ENCODE data around the gene DACT3.

The DACT3 gene

DNA sequence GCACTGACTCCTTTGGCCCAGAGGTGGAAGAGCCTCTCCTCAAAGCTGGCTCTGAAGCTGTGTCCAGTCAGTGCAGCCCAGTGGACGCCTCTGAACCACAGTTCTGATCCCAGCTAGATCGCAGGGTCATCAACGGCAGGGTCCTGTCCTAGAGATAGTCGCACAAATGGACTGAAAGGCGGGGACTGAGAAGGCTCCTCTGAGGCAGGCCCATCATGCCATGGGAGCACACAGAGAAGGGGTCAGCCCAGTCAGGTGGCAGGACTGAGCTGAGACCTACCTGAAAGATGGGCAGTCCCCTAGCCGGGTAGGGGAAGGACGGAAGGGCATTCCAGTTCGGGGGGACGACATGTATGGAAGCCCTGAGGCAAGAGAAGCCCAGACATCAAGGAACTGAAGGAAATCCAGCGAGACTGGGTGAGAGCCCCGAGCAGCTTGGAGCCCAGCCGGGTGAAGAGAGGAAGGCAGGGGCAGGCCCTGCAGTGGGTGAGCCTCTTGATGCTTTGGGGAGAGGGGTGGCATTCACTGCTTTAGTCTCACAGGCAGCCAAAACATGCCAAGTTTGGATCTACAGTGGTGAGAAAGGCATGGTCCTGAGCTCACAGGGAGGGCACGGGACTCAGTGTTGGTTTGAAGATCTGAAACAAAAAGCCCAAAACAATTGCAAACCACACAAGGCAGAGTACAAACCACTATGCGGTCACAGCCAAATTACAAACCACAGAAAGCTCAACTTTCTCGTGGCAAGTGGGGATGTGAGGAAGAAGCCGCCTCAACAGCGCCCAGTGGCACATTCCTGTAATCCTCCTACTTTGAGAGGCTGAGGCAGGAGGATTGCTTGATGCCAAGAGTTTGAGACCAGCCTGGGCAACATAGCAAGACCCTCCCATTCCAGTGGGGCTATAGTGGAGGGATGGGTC, 49.9 kb downstream of the DACT3 start:
- DNase-seq = peak; percentile 48

DNA sequence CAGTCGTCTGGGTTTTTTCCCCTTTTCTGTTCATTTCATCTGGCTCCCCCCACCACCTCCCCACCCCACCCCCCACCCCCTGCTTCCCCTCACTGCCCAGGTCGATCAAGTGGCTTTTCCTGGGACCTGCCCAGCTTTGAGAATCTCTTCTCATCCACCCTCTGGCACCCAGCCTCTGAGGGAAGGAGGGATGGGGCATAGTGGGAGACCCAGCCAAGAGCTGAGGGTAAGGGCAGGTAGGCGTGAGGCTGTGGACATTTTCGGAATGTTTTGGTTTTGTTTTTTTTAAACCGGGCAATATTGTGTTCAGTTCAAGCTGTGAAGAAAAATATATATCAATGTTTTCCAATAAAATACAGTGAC, 50.6 kb downstream of the DACT3 start:
- no peak for DNase-seq

DNA sequence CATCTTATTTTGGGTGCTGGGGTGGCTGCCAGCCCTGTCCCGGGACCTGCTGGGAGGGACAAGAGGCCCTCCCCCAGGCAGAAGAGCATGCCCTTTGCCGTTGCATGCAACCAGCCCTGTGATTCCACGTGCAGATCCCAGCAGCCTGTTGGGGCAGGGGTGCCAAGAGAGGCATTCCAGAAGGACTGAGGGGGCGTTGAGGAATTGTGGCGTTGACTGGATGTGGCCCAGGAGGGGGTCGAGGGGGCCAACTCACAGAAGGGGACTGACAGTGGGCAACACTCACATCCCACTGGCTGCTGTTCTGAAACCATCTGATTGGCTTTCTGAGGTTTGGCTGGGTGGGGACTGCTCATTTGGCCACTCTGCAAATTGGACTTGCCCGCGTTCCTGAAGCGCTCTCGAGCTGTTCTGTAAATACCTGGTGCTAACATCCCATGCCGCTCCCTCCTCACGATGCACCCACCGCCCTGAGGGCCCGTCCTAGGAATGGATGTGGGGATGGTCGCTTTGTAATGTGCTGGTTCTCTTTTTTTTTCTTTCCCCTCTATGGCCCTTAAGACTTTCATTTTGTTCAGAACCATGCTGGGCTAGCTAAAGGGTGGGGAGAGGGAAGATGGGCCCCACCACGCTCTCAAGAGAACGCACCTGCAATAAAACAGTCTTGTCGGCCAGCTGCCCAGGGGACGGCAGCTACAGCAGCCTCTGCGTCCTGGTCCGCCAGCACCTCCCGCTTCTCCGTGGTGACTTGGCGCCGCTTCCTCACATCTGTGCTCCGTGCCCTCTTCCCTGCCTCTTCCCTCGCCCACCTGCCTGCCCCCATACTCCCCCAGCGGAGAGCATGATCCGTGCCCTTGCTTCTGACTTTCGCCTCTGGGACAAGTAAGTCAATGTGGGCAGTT, 51.2 kb downstream of the DACT3 start:
- DNase-seq = peak; percentile 12

DNA sequence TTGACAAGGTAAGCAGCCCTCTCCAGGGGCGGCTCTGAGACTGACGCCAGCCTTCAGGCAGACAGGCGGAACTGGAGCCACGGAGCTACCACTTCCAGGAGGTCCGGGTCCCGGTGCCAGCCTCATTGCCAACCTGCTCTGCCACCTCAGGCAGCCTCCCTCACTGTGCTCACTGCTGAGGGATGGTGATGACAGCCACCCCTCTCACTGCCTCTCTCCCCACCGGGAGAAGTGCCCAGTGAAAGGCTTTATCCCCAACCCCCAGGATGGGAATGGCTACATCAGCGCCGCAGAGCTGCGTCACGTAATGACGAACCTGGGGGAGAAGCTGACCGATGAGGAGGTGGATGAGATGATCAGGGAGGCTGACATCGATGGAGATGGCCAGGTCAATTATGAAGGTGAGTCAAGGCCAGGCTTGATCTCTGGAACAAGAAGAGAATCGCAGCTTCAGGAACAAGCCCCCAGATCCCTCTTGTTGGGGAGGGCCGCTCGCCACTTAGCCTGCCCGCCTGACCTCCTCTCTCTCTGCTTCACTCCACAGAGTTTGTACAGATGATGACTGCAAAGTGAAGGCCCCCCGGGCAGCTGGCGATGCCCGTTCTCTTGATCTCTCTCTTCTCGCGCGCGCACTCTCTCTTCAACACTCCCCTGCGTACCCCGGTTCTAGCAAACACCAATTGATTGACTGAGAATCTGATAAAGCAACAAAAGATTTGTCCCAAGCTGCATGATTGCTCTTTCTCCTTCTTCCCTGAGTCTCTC, 52.2 kb downstream of the DACT3 start:
- DNase-seq = no peak

DNA sequence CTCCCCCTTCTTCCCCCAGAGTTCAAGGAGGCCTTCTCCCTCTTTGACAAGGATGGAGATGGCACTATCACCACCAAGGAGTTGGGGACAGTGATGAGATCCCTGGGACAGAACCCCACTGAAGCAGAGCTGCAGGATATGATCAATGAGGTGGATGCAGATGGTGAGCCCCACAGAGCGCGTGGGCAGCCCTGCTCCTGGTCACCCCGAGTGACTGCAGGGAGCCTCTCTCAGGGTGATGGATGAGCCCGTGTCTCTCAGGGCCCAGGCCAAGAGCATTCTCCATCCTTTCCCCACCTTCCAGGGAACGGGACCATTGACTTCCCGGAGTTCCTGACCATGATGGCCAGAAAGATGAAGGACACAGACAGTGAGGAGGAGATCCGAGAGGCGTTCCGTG, 52.8 kb downstream of the DACT3 start:
- DNase-seq = no peak

DNA sequence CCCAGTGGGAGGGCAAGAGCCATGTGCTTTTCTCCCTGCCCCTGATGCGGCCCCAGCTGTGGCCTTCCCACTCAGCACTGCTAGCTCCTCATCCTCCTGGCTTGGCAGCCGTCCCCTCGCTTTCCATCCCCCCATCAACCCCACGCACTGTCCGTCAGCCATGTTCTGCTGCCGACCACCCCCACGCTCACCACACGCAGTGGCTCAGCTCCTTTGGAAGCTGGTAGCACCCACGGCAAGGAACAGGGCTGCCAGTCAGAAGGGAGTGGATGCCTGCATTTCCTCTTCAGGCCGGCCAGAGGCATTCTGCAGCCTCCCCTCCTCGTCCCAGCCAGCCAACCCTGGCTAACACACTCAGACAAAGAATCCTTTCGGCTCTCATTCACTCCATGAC, 53.5 kb downstream of the DACT3 start:
- no peak for DNase-seq

DNA sequence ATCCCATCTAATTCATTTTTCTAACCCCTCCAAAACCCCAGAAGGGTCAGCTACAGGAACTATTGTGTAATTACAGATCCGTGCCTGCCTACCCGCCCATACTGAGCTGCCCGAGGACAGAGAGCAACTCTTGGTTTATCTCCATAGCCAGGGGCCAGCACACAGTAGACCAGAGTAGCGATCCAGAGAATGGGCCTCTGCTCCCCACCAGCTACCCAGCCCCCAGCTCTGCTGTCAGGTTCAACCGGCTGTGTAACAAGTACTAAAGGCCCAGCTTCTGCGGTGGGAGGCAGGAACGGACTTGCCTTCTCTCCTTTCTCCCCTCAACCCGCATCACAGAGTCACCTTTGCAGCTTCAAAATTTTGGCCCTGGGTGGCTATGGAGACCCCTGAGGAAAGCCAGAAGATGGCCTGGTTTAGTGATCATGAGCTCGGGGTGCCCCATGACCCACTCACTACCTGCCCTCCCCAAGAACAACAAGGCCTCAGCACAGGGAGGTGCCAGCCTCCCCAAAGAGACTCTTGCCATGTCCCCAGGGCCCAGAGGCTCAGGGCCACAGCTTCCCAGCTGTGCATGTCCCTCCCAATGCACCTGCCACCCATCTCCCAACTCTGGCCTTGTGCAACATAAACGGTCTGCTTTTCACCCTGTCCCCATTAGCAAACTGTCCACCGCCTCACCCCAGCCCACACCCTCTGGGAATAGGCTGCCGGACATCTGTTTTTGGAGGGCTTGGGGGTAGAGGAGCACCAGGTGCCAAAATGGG, 54.1 kb downstream of the DACT3 start:
- DNase-seq = peak; percentile 6

DNA sequence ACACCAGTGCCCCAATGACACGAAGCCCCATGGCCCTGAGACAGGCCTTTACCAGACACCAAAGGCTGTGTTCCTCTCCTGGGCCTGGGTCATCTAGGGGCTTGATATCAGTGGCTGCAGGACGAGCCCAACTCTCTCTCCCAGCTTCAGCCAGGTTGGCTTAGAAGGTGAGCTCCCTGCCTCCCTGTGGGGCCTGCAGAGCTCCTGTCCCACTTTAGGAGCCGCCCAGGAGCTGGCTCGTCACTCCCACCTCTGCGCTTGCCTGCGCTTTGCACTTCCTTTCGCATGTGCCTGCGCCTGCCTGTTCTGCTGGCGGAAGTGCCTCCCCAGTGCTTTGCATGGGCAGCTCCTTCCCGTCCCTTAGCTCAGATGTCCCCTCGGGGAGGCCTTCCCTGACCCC, 55.0 kb downstream of the DACT3 start:
- no peak for DNase-seq

DNA sequence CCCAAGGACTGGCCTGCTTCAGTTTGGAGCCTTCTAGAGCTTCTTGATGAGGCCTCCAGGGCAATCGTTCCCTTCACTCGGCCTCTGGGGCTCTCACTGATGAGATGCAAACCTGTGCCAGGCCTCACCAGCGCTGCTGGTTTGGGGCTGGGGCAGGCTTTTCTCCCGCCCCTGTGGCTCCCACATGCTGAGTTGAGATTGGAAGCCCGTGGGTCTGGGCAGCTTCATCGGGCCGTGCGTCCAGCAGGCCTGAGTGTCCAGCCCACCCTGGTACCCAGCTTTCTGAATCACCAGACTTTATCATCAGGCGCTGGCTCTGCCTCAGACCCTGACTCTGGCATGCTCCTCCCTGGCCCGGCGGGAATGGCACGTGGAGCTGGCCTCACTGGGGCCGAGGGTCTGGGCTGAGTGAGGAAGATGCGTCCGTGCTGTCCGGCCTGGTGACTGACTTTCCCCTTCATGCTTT, 55.6 kb downstream of the DACT3 start:
- no peak for DNase-seq

DNA sequence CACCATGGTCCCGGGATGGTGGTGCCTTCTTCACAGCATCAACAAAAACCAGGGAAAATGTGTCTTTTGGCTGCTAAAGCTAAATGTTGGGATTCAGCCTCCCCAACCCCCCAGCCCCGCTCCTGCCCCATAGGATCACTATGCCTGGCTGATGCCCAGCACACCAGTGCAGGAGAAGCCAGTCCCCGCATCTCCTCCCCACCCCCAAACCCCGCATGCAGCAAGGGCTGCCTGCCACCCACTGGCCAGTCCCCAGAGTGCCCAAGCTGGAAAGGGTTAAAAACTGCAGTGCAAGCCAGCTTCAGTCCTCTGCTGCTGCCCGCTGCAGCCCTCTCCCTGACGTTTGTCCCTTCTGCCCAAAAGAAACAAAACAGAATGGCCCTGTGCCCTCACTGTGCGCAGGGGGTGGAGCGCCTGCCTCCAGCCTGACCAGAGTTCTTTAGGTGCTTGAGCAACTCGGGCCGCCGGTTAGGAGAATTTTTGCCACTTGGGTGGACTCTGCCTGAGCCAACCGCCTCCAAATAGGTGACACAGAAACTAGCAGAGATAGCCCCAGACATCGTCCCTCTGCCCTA, 56.1 kb downstream of the DACT3 start:
- no peak for DNase-seq

DNA sequence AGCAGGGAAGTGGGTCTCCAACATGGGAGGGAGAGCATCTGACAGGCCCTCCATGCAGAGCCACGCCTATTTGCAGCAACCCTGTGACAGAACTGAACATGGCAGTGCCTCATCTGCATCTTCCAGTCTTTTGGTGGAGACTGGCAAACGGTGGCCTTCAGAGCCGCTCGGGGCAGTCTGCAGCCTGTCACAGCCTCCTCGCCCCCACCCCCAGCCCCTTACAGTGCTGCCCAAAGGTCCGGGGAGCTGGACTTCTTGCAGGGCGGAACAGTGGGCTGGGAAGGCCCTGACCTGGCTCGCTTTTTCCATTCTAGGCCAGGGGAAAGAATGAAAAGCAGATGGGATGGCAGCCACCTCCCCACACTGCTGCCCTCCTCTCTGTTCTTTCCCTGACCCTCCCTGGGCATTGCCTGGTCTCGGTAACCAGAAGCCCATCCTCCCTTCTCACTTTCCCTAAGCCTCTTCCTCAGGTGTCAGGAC, 57.2 kb downstream of the DACT3 start:
- DNase-seq = no peak

DNA sequence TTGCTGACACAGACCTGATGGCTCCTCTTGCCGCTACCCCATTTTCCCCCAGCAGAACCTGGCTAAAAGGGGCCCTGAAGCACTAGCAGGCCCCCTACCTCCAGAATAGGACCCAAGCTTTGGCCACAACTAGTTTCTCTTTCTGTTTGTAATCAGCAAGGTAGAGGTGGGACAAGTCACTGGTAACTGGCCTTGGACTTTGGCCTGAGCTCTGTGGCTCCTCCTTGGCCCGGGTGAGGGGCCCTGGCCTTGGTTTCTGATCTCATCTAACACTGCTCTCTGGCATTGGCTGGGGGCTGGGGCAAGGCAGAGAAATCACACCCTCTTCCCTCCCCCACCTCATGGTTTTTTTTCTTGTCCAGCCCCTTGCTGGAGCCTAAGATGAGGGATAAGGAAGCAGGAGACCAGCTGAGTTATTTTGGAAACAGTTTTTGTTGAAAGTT, 57.8 kb downstream of the DACT3 start:
- DNase-seq = no peak

DNA sequence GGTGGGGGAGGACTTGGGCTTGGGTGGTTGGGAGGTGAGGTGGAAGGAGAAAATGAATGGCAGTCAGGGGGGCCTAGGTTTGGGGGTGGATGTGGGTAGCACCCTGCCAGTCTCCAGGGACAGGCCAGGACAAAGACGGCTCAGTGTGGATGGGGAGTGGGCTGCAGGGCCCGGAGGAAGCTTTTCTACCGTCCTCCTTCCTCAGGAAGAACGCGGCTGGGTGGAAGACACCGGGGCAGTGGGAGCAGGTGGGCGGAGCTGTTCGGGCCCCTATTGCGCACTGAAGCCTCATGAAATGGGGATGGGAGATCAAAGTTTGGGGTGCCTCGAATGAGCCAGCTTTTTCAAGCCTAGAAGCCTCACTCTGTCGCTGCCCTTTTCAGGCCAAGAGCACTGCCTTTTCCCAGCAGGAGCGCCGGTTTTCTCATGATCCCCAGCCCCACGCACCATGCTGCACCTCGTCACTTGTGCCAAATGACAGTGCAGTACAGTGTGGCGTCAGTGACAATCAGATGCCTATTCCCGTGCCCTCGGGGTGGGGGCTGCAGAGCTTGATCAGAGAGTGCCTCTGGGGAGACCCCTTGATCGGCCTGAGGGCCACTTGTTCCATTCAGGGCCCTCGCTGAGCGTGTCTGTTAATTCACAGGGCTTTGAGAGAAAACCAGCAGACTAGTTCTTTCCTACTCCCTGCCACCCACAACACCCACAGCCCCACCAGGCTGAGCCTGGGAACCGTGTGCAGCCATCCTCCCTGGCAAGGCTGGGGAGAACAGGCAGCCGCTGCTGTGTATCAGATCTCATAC, 58.4 kb downstream of the DACT3 start:
- no peak for DNase-seq

DNA sequence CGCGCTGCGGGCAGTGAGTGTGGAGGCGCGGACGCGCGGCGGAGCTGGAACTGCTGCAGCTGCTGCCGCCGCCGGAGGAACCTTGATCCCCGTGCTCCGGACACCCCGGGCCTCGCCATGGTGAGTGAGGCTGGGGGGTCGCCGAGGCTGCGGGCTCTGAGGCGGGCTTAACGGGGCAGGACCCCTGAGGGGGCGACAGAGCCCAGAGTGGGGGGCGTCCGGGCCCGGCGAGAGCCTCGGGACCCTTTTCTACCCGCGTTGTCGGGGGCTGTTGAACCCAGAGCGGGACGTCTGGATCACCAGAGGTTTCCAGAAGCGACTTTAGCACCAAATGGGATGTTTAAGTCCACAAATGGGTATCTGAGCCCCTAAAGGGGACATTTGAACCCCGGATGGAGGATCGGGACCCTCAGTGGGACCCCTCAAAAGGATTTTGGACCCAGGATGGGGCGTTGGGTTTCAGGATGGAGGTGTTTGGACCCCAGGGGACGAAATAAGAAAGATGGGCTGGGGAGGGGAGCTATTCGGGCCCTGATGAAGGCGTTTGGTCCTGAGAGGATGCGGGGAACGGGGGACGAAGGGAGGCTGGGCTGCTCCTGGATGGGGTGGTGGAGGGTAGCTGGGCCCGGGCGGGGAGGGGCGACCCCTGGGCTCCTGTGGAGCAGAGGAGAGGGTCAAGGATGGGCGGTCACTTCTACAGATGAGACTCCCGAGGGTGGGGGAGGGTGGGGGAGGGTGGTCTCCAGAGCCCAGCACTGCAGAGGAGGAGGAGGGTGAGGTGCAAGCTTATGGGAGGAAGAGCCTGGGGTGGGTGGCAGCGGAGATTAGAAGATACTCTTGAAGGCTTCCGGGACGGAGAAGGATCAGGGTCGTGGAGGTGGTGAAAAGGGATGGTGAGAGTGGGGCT, 59.4 kb downstream of the DACT3 start, which contains the start of gene CALM3:
TSS of gene CALM3 (plus strand) at position 13 of the 907 bp plus-strand sequence. CDS start at position 118, 105 bp downstream.
- no peak for DNase-seq

DNA sequence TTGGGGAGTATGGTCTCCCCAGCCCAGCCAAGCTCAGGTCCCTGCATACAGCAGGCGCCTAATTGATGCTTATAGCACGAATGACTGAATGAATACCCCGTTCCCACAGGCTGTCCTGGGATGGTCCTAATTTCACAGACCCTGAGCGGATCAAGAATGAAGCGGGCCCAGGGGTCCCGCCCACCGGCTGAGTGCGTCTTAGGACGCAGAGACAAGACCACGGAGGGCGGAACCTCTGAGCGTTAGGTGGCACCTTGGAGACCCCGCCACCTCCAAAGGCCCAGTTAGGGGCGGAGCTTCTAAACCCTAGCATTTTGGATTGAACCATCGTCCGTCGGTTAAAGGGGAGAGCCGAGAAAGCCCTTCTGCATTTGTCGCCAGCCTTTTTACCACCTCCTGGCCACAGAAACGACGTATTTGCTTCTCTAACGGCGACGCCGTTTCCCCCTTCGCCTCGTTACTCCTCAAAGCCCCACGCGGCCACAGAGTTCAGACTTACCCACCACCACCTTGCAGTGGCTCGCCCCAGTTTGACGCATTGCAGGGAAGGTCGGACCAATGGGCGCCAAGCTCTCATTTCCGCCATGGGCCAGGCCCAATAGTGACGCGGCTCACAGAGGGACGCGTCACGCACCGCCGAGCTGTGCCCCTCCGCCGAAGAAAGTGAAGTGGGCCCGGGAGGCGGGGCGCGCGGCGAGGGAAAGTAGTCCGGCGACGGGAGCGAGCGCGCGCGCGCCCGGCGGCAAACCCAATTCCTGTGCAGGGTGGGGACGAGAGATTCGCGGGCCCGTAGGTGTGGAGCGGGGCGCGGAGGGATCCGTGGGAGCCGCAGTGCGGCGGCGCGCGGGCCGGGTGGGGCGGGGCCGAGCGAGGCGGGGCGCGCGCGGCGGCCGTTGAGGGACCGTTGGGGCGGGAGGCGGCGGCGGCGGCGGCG, 60.3 kb downstream of the DACT3 start:
- DNase-seq = peak; percentile 95

DNA sequence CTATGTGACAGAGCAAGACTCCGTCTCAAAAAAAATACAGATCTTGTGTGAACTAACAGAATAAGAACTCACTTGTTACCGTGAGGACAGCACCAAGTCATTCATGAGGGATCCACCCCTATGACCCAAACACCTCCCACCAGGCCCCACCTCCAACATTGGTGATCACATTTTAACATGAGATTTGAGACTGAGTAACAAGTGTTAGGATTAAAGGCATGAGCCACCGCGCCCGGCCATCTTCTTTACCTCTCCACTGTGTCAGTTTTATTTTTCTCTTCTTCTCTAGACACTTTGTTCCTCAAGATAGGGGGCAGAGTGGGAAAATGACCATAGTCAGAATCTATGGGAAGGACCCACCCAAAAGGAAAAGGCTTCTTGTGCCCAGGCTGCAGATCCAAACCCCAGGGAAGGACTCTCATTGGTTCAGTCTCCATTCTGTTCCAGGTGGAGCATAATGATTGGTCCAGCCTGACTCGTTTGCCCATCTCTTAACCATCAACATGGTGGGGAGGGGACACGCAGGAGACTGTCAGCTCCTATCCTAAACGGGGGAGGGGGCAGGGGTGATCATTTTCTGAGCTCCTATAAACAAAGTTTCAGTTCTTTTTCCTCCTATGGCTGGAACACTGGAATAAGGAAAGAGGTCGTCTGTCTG, 61.1 kb downstream of the DACT3 start:
- DNase-seq = no peak

DNA sequence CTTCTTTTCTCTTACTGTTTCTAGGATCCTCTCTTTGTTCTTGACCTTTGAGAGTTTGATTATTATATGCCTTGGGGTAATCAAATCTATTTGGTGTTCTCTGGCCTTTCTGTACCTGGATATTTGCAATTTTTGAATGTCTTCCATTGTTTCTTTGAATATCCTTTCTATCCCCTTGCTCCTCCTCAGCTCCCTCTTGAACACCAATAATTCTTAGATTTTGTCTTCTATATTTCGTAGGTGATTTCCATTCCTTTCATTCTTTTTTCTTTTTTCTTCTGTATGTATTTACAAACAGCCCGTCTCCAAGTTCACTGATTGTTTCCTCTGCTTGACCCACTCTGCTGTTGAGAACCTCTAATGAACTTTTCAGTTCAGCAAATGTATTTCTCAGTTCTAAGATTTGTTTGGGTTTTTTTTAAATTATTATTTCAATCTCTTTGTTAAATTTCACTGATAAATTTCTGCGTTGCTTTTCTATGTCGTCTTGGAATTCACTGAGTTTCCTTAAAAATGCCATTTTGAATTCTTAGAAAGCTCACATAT, 62.5 kb downstream of the DACT3 start:
- no peak for DNase-seq
